HEK293 (cell line): Measurements from ENCODE around the gene COPA.

ENCODE experiments used
- HOXD13 ChIP-seq: sonication (generic); formaldehyde crosslinking; IDR thresholded peaks from 2 replicates; pipeline ENCODE4 v1.8.0; 2022; ENCODE audit warnings: missing genetic modification reagents, borderline replicate concordance
- KLF9 ChIP-seq: fragments of 450-650 bp; formaldehyde crosslinking; IDR thresholded peaks from 2 replicates; pipeline ENCODE4 v1.5.1; 2016; ENCODE audit warnings: missing biosample characterization, missing genetic modification characterization, low read depth
- PRDM6 ChIP-seq: fragments of 450-650 bp; formaldehyde crosslinking; IDR thresholded peaks from 2 replicates; pipeline ENCODE4 v1.5.1; 2017; ENCODE audit warnings: missing biosample characterization, missing genetic modification characterization
- RBAK ChIP-seq: fragments of 450-650 bp; formaldehyde crosslinking; IDR thresholded peaks from 2 replicates; pipeline ENCODE4 v1.5.1; 2016; ENCODE audit warnings: missing biosample characterization, missing genetic modification characterization
- REST ChIP-seq: fragments of 450-650 bp; formaldehyde crosslinking; IDR thresholded peaks from 2 replicates; pipeline ENCODE4 v1.5.1; 2016; ENCODE audit warnings: missing biosample characterization, missing genetic modification characterization
- ZFHX2 ChIP-seq: fragments of 450-650 bp; formaldehyde crosslinking; conservative IDR thresholded peaks from 2 replicates; pipeline ENCODE4 v1.5.1; 2016; ENCODE audit warnings: missing biosample characterization, missing genetic modification characterization
- ZNF133 ChIP-seq: fragments of 450-650 bp; formaldehyde crosslinking; IDR thresholded peaks from 2 replicates; pipeline ENCODE4 v1.5.1; 2016; ENCODE audit warnings: missing biosample characterization, missing genetic modification characterization
- ZNF155 ChIP-seq: fragments of 450-650 bp; formaldehyde crosslinking; IDR thresholded peaks from 2 replicates; pipeline ENCODE4 v1.5.1; 2016; ENCODE audit warnings: missing biosample characterization, missing genetic modification characterization
- ZNF16 ChIP-seq: fragments of 450-650 bp; formaldehyde crosslinking; IDR thresholded peaks from 2 replicates; pipeline ENCODE4 v1.5.1; 2016; ENCODE audit warnings: low read depth, missing biosample characterization, missing genetic modification characterization
- ZNF19 ChIP-seq: fragments of 450-650 bp; formaldehyde crosslinking; IDR thresholded peaks from 2 replicates; pipeline ENCODE4; 2016; ENCODE audit warnings: missing biosample characterization, missing genetic modification characterization, low read depth
- ZNF2 ChIP-seq: fragments of 450-650 bp; formaldehyde crosslinking; IDR thresholded peaks from 2 replicates; pipeline ENCODE4 v1.5.1; 2016; ENCODE audit warnings: missing biosample characterization, missing genetic modification characterization
- ZNF211 ChIP-seq: fragments of 450-650 bp; formaldehyde crosslinking; IDR thresholded peaks from 2 replicates; pipeline ENCODE4 v1.5.1; 2016; ENCODE audit warnings: low read depth, missing biosample characterization, missing genetic modification characterization
- ZNF280C ChIP-seq: fragments of 450-650 bp; formaldehyde crosslinking; IDR thresholded peaks from 2 replicates; pipeline ENCODE4 v1.5.1; 2016; ENCODE audit warnings: missing biosample characterization, missing genetic modification characterization
- ZNF311 ChIP-seq: fragments of 450-650 bp; formaldehyde crosslinking; IDR thresholded peaks from 2 replicates; pipeline ENCODE4 v1.5.1; 2017; ENCODE audit warnings: missing biosample characterization, missing genetic modification characterization, borderline replicate concordance
- ZNF416 ChIP-seq: fragments of 450-650 bp; formaldehyde crosslinking; IDR thresholded peaks from 2 replicates; pipeline ENCODE4 v1.5.1; 2016; ENCODE audit warnings: missing biosample characterization, missing genetic modification characterization
- ZNF560 ChIP-seq: fragments of 450-650 bp; formaldehyde crosslinking; IDR thresholded peaks from 2 replicates; pipeline ENCODE4 v1.5.1; 2017; ENCODE audit warnings: missing biosample characterization, missing genetic modification characterization, borderline replicate concordance
- ZNF596 ChIP-seq: fragments of 450-650 bp; IDR thresholded peaks from 2 replicates; pipeline ENCODE4 v1.5.0; 2018; ENCODE audit warnings: missing biosample characterization, mild to moderate bottlenecking, missing genetic modification characterization, moderate library complexity
- ZNF776 ChIP-seq: fragments of 450-650 bp; formaldehyde crosslinking; IDR thresholded peaks from 2 replicates; pipeline ENCODE4 v1.5.0; 2017; ENCODE audit warnings: missing biosample characterization, missing genetic modification characterization, borderline replicate concordance
- ZSCAN18 ChIP-seq: fragments of 450-650 bp; formaldehyde crosslinking; IDR thresholded peaks from 2 replicates; pipeline ENCODE4 v1.5.1; 2016; ENCODE audit warnings: missing biosample characterization, missing genetic modification characterization
- TF ChIP-seq, protein P1 (sequence below): fragments of 450-650 bp; IDR thresholded peaks from 2 replicates; pipeline ENCODE4 v1.5.1; 2018; ENCODE audit warnings: missing biosample characterization, mild to moderate bottlenecking, missing genetic modification characterization
- TF ChIP-seq, protein P2 (sequence below): fragments of 450-650 bp; formaldehyde crosslinking; IDR thresholded peaks from 2 replicates; pipeline ENCODE4 v1.5.1; 2017; ENCODE audit warnings: missing biosample characterization, missing genetic modification characterization
- TF ChIP-seq, protein P3 (sequence below): fragments of 450-650 bp; formaldehyde crosslinking; IDR thresholded peaks from 2 replicates; pipeline ENCODE4 v1.5.1; 2016; ENCODE audit warnings: missing biosample characterization, missing genetic modification characterization
- TF ChIP-seq, protein P4 (sequence below): fragments of 450-650 bp; formaldehyde crosslinking; IDR thresholded peaks from 2 replicates; pipeline ENCODE4 v1.5.1; 2016; ENCODE audit warnings: missing biosample characterization, missing genetic modification characterization

The COPA gene

DNA sequence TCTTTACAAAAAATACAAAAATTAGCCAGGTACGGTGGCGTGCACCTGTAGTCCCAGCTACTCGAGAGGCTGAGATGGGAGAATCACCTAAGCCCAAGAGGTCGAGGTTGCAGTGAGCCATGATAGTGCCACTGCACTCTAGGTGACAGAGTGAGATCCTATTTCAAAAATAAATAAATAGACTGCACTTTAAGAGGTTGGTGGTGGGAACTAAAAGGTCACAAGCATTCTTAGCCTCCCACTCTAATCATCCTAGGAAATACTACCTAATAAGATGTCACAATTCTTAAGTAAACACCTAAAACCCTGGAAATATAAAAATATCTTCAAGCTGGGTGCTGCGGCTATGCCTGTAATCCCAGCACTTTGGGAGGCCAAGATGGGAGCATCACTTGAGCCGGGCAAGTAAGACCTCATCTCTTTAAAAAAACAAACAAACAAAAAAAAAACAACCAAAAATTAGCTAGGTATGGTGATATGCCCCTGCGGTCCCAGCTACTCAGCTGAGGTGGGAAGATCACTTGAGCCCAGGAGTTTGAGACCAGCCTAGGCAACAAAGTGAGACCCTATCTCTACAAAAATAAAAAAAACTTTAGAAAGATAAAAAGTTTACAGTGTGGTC is 84.8 kb downstream of the COPA start (continued):
- TF ChIP-seq ZSCAN18 (tag by site-specific recombination): no peak
- TF ChIP-seq HOXD13 (CRISPR knock-in tag): no peak
- TF ChIP-seq ZNF19 (tag by site-specific recombination): no peak
- no peak for TF ChIP-seq ZNF560 (tag by site-specific recombination)
- no peak for TF ChIP-seq ZNF133 (tag by site-specific recombination)
- no peak for TF ChIP-seq REST
- TF ChIP-seq ZFHX2 (tag by site-specific recombination): peak; percentile 58; the same call in 1 of the 2 replicates
- no peak for TF ChIP-seq ZNF211
- TF ChIP-seq, protein P1, sequence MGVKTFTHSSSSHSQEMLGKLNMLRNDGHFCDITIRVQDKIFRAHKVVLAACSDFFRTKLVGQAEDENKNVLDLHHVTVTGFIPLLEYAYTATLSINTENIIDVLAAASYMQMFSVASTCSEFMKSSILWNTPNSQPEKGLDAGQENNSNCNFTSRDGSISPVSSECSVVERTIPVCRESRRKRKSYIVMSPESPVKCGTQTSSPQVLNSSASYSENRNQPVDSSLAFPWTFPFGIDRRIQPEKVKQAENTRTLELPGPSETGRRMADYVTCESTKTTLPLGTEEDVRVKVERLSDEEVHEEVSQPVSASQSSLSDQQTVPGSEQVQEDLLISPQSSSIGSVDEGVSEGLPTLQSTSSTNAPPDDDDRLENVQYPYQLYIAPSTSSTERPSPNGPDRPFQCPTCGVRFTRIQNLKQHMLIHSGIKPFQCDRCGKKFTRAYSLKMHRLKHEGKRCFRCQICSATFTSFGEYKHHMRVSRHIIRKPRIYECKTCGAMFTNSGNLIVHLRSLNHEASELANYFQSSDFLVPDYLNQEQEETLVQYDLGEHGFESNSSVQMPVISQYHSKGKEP (tag by site-specific recombination): no peak
- TF ChIP-seq, protein P2, sequence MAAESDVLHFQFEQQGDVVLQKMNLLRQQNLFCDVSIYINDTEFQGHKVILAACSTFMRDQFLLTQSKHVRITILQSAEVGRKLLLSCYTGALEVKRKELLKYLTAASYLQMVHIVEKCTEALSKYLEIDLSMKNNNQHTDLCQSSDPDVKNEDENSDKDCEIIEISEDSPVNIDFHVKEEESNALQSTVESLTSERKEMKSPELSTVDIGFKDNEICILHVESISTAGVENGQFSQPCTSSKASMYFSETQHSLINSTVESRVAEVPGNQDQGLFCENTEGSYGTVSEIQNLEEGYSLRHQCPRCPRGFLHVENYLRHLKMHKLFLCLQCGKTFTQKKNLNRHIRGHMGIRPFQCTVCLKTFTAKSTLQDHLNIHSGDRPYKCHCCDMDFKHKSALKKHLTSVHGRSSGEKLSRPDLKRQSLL (tag by site-specific recombination): no peak
- TF ChIP-seq ZNF776 (tag by site-specific recombination): no peak
- peak; percentile 52; the same call in 1 of the 2 replicates for TF ChIP-seq ZNF596 (tag by site-specific recombination)
- TF ChIP-seq PRDM6 (tag by site-specific recombination): peak; percentile 77
- no peak for TF ChIP-seq ZNF311 (tag by site-specific recombination)
- no peak for TF ChIP-seq ZNF155
- TF ChIP-seq ZNF280C (tag by site-specific recombination): no peak
- TF ChIP-seq, protein P3, sequence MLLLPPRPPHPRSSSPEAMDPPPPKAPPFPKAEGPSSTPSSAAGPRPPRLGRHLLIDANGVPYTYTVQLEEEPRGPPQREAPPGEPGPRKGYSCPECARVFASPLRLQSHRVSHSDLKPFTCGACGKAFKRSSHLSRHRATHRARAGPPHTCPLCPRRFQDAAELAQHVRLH (tag by site-specific recombination): no peak
- TF ChIP-seq, protein P4, sequence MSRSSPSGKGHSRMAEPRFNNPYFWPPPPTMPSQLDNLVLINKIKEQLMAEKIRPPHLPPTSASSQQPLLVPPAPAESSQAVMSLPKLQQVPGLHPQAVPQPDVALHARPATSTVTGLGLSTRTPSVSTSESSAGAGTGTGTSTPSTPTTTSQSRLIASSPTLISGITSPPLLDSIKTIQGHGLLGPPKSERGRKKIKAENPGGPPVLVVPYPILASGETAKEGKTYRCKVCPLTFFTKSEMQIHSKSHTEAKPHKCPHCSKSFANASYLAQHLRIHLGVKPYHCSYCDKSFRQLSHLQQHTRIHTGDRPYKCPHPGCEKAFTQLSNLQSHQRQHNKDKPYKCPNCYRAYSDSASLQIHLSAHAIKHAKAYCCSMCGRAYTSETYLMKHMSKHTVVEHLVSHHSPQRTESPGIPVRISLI (tag by site-specific recombination): peak; percentile 65; the same call in 1 of the 2 replicates
- no peak for TF ChIP-seq ZNF16
- TF ChIP-seq ZNF416 (tag by site-specific recombination): no peak
- TF ChIP-seq KLF9 (tag by site-specific recombination): no peak
- no peak for TF ChIP-seq ZNF2 (tag by site-specific recombination)
- TF ChIP-seq RBAK (tag by site-specific recombination): no peak
